Inflammatory macrophage treated with lipopolysaccharide for 1 hour (primary cell): Measurements from ENCODE around the gene PIK3AP1.
"Not testable (repeated sequence)": the region's sequence is repeated elsewhere in the genome, so short reads cannot be mapped to it uniquely, and the experiment has no call there.

Experiments used
- DNase-seq, 2 donors: peaks; one replicate each; pipeline ENCODE4 v3.0.0-alpha.2; 2020 to 2022

PIK3AP1 gene

DNA sequence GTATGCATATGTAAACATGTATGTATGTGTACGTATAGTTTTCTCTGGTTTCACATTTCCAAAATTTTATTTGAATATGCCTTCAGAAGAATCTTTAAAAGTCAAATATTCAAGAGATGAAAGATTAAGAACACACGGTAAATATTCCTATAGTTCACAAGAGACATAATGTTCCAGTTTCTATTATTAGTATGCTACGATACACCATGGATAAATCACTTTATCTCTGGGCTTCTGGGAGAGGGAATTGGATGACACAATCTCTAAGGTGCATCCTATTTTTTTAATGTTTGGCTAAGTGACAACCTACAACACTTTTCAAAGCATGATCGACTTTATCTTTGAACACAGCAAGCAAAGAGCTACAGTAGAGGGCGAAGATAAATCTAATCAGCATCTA lies 147.3 kb downstream of the PIK3AP1 start:
- no peak for DNase-seq

DNA sequence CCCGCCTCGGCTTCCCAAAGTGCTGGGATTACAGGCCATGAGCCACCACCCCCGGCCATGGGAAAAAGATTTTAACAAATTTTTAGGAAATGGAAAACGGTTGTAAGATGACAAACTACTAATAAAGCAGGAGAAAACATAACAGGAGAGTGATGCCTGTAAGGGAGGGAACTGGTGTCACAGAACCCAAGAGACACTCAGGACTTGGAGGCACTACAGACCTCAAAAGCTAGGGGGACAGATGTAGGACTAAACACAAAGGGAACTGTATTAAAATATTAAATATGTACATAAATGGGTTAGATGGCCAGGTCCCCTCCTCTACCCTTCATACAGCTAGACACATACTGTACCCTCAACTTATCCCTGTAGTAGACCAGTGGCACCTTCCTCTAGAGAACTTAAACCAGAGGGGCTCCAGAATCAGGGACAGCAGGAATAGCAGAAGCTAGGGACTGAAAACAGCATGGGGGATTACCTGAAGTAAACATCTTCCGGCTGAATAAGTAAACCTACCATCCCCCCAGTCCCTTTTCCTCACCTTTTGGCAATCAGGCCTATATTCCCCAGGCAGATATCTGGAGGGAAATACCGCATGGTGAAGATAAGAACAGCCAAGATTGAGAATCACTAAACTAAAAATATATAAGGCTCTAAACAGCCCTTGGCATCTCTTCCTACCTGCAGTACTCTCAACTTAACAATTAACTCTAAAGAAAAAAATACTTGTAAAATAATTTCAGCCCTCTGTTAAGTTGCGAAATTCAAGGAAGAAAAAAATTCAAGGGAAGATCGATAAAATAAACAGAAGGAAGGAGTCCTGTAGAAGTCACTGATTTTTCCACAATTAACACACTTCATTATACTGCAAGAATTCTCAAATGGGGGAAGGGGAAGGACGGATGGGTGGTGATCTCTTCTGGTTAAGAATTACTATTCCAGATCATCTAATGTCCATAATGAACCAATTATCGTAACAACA lies 149.0 kb downstream of the PIK3AP1 start:
- DNase-seq = no peak

DNA sequence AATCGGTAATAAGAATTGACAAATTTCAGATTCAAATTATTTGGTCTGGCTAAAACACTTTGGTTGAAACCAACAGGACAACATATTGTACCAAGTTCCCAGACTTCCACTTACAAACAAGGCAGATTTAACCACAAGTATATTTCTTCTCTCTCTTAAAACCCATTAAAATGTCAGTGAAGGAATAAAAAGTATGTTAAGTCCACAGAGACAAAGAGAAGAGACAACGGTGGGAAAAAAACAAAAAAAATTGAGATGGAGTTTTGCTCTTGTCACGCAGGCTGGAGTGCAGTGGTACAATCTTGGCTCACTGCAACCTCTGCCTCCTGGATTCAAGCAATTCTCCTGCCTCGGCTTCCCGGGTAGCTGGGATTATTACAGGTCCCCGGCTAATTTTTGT lies 149.8 kb downstream of the PIK3AP1 start:
- DNase-seq = no peak

DNA sequence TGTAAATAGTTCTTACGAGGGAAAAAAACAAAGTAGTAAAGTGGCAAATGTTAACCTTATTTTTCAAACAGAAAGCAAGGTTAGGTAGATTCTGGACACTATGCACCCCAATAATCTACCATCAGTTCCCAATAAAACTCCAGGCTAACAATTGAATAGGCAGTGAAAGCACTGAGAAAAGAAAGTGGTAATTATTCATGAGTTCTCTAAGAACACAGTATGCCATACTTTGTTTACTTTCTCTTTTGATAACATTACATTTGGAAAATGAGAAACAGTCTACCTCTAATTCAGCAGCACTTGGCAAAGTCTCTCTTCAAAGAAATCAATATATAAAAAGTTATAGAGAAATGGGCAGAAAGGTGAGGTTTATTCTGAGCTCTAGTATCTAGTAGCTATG lies 151.9 kb downstream of the PIK3AP1 start:
- DNase-seq = no peak

DNA sequence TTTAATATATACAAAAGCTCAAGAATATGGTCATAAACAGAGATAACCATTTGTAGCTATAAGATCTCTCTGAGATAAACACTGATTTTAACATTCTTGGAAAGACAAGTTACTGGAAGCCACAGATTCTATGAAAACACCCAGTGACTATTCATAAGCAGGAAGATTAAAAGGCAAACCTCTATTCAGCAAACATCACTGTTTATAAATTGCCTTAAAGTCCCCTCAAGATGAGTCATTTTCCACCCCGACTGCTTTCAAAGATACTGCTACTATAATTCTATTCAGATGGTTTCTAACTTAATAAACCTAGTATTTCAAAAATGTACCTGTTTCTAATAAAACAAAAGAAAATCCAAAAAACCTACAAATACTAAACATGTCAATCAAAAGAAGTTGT lies 154.5 kb downstream of the PIK3AP1 start:
- no peak for DNase-seq

DNA sequence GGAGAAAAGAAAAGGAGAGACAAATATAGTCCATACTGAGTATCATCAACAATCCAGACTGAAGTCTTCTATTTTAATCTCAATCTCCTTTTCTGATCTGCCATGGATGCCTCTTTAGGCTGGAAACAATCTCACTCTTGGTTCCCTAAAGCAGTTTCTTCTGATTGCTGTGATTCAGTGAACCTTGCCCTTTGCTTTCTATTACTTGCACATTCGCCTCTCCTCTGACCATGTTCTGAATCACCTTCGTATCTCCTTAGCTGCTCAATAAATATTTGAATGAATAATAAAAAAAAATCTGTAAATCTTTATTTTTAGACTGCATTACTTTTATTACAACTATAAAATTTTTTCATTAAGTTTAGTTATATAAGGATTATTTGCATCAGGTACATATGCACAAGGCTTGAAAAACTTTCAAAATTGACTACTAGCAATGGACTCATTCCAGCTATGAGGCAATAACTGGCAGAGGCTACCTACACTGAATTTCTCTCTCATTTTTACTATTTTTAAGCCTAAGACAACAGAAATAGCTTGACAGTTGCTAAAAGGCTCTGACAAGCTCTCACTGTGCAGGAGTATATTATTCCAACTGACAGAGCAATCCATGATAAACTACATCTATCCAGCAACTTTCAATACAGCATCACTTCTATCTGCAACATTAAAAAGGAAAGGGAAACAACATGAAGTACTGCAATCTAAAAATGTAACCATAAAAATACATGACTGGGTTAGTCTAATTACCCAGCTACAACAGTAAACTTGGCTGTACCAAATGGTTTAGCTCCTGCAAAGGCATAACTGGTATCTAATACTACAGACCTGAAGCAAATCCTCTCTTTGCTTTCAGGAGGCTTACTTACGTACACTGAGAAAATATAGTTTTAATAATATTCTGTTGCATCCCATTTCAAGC lies 159.1 kb downstream of the PIK3AP1 start:
- DNase-seq = no peak

- DNase-seq = no peak
Observed at GRCh38 chr10:96560489-96560888, 159.8 kb downstream of the PIK3AP1 start.

DNA sequence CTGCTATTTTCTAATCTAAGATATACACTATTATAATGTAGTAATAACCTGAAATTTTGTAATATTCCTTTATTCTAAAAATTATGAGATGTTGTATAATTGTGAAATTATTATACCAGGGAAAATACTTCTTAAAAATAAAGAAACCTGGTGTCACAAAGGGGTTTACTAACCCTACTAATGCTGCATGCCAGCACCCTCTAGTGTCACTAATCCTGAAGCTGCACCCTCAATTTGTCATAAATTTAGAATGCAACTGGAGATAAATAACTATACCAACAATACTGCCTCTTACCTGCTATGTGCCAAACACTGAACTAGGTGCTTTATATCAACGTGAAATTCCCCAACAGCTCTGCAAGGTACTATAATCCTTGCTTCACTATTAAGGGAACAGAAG lies 164.3 kb downstream of the PIK3AP1 start:
- peak in 1 of 2 donors; percentile 9 for DNase-seq

DNA sequence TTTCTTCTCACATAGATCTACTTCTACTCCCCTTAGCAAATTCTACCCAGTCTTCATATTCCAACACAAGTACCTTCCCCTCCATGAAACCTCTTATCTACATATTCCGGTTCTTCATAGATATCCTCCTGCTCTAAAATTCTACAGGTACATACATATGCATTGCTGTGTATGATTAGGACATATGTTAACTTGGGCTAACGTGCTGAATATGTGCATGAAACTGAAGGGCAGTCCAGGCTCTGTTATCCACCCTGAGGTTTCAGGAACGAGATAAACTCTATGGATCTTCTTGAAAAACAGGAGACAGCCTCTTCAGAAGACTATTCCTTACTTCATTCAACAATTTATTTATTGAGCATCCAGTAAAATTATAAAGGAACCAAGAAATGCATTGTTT lies 165.0 kb downstream of the PIK3AP1 start:
- DNase-seq = no peak

- DNase-seq = no peak
Observed at GRCh38 chr10:96548589-96548988, 171.7 kb downstream of the PIK3AP1 start.

DNA sequence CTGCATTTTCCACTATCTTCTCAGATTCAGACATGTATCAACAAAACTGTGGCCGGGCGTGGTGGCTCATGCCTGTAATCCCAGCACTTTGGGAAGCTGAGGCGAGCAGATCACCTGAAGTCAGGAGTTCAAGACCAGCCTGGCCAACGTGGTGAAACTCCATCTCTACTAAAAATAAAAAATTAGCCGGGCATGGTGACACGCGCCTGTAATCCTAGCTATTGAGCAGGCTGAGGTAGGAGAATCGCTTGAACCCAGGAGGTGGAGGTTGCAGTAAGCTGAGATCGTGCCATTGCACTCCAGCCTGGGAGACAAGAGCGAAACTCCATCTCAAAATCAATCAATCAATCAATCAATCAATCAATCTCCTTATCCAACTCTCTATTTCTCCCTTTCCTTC lies 174.8 kb downstream of the PIK3AP1 start:
- DNase-seq = not testable (repeated sequence)
